NCI-H226 (cell line): ENCODE data around the gene TFRC.
A peak's percentile ranks its signal among the peaks of the same experiment; 100 is the strongest.
"Not testable (repeated sequence)": the region's sequence is repeated elsewhere in the genome, so short reads cannot be mapped to it uniquely, and the experiment has no call there.

Experiments used
- DNase-seq: peaks from one replicate; pipeline ENCODE4 v3.0.0-alpha.2; 2015

The TFRC gene

GRCh38 chr3:196081002-196081833 lies 672 bp downstream of the TFRC start:
- DNase-seq = no peak

DNA sequence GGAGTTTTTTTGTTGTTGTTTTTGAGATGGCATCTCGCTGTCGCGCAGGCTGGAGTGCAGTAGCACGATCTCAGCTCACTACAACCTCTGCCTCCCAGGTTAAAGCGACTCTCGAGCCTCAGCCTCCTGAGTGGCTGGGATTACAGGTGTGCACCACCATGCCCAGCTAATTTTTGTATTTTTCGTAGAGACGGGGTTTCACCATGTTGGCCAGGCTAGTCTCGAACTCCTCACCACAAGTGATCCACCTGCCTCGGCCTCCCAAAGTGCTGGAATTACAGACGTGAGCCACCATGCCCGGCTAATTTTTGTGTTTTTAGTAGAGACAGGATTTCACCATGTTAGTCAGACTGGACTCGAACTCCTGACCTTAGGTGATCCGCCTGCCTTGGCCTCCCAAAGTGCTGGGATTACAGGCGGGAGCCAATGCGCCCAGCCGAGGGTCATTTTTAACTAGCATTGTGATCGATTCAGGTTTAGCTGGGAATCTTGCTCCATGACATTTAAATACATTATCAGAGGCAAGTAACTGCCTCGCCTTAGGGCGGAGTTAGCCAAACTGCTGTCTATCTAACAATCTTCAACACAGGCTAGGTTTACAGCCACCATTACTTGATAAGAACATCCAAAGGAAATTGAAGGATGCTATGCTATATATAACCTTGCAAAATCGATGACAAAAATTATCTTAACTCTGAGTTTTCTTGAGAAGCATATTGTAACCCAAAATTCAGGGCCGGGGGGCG lies 1.6 kb downstream of the TFRC start:
- not testable (repeated sequence) for DNase-seq

DNA sequence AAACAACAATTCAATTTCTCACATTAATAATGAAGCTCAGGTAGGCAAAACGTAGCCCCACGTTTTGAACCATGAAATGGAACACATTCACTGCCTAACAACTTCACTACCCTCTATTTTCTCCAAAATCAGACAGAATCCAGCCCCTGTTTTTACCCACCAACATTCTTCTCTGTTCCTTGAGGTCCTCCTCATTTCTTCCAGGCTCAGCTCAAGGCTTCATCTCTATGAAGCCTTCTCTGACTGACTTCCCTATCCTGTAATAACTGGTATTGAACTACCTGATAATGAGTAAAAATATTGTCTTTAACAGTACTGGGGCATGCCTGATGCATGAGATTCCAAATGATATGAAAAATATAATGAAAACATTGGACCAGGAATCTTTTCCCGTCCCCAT lies 2.2 kb downstream of the TFRC start:
- DNase-seq = no peak

GRCh38 chr3:196075013-196075412 lies 6.9 kb downstream of the TFRC start:
- DNase-seq = no peak

DNA sequence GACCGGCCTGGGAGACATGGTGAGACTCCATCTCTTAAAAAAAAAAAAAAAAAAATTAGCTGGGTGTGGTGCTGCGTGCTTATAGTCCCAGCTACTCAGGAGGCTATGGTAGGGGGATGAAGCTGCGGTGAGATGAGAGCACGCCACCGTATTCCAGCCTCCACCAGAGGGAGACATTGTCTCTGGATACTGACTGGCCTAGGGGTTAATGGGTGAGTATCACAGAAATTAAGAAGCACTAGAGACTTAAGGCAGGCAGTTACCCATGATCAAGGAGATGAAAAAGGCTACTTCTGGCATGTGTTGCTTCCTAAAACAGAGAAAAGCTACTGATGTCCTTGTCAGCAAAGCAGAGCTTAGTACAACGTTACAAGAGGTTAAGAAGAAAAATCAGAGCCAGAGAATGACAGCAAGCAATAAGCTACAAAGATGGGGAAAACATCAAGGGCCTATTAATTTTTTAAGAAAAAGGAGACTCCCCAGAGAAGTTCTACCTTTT lies 8.6 kb downstream of the TFRC start:
- DNase-seq = peak; percentile 8

DNA sequence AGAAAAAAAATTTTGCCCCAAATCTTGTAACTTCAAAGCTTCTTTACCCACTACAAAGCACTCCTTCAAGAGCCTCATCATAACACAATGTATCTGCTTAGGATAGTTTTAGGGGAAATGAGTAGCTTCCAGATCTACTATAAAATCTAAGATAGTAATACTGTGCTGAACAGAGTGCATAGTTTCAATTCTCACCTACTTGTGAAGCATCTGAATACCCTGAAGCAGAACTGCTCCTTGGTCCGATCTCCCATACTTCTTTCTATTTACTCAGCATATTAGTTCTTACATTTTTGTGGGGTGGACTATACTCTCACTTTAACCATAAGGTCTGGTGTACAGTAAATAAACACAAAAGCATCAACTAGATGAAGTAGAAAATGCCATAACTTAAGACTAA lies 9.6 kb downstream of the TFRC start:
- DNase-seq = no peak

DNA sequence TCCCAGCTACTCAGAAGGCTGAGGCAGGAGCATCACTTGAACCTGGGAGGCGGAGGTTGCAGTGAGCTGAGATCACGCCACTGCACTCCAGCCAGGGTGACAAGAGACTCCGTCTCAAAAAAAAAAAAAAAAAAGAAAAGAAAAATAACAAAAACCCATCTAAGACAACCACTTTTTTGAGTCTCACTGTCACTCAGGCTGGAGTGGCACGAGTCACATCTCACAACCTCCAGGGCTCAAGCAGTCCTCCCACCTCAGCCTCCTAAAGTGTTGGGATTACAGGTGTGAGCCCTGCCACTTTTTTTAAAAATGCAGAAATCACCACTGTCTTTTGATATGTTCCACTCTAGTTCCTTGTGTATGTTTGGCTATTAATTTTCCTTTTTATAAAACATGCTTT lies 13.1 kb downstream of the TFRC start:
- DNase-seq = not testable (repeated sequence)

DNA sequence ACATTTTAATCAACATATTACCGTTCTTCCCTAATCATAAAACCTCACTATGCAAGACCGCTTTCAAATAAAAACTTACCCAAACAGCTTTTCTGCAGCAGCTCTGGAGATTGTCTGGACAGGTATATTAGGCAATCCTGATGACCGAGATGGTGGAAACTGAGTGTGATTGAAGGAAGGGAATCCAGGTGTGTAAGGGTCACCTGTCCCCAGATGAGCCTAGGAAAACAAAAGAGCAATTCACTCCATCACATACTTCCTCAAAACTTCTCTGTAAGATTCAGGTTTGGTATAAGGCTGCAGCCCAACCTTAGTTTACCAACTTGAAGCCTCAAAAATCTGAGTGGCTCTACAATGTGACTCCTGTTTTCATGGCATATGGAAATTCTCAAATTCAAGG lies 14.5 kb downstream of the TFRC start:
- no peak for DNase-seq

DNA sequence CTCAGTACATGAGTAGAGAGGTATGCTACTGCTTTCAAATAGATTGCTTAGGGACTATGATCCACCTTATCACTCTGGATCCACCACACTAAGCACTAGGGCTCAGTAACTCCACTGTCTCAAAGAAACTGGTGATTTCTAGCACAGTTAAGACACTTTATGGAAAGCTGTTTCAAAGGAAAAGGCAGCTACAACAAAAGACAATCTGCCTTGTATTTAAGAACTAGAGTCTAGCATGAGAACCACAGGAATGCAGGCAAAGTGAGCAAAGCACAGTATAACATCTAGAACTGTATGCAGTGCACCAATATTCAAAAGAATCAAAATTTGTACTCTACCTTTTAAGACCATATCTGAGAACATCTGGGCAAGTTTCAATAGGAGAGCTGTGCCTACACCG lies 17.9 kb downstream of the TFRC start:
- DNase-seq = no peak

DNA sequence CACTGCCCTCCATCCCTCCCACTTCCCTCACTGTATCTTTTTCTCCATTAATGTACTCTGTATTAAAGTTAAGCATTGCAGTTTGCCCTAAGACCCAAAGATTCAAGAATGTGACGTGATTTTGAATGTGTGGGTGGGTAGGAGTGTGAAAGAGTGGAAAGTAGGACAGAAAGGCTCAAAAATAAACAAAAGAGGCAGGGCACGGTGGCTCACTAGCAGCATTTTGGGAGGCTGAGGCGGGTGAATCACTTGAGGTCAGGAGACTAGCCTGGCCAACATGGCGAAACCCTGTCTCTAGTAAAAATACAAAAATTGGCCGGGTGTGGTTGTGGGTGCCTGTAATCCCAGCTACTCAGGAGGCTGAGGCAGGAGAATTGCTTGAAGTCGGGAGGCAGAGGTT lies 18.4 kb downstream of the TFRC start:
- no peak for DNase-seq

GRCh38 chr3:196063049-196063448 lies 18.8 kb downstream of the TFRC start:
- DNase-seq = no peak

- no peak for DNase-seq
These were observed 21.1 kb downstream of the TFRC start for GRCh38 chr3:196060834-196061233.

DNA sequence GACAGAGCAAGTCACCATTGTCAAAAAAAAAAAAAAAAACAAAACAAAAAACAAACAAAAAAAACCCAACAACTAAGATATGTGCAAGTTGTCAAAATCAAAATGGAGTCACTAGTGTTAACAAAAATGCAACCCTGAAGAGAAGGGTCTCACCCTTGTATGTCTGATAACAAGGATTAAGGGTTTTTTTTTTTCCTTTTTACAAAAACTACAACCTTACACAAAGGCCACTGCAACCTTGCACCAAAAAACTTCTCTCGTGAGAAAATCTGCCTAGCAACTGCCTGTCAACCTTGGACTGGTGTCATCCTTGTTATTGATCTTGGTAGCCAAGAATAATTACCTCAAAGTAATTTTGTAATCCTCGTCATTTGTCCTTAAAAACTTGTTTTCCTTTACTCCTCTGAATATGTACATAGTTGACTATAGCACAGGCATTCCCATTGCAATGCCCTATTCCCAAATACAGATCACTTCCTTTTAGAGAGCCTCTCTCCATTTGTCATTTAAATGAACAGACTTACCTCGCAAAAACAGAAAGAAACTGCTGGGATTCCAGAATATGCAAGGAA lies 24.0 kb downstream of the TFRC start:
- no peak for DNase-seq

DNA sequence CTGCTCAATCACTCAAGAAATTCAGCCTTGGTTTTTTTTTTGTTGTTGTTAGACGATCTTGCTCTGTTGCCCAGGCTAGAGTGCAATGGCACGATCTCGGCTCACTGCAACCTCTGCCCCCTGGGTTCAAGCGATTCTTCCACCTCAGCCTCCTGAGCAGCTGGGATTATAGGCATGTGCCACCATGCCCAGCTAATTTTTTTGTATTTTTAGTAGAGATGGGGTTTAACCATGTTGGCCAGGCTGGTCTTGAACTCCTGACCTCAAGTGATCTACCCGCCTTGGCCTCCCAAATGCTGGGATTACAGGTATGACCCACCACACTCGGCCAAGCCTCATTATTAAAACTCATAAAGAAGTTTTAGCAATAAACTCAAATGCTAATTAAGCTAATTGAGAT lies 25.5 kb downstream of the TFRC start:
- not testable (repeated sequence) for DNase-seq

- DNase-seq = no peak
These were observed 26.1 kb downstream of the TFRC start for GRCh38 chr3:196055683-196056270.

- no peak for DNase-seq
These were observed 26.6 kb downstream of the TFRC start for GRCh38 chr3:196055240-196055639.

GRCh38 chr3:196054661-196055060 lies 27.2 kb downstream of the TFRC start:
- no peak for DNase-seq

- no peak for DNase-seq
These were observed 28.4 kb downstream of the TFRC start for GRCh38 chr3:196053487-196053886.

- DNase-seq = no peak
These were observed 30.4 kb downstream of the TFRC start for GRCh38 chr3:196051282-196052076.

DNA sequence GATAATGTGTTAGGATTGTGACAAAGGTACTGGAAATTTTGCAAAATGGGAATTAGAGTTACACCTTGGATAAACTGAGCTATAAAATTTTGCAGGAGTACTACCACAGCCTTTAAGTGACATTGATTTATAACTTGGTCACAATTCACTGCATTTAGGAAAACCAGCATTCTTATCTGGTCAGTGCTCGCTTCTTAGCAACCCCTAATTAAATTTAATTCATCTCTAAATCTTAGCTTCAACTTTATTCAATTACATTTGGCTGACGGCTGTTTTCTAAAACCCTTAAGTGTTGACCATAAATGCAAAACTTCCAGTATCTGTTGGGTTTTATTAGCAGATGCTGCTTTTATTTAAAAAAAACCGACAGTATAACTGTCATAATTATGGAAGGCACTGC lies 31.3 kb downstream of the TFRC start:
- DNase-seq = no peak

GRCh38 chr3:196049653-196050052 lies 32.2 kb downstream of the TFRC start:
- no peak for DNase-seq

DNA sequence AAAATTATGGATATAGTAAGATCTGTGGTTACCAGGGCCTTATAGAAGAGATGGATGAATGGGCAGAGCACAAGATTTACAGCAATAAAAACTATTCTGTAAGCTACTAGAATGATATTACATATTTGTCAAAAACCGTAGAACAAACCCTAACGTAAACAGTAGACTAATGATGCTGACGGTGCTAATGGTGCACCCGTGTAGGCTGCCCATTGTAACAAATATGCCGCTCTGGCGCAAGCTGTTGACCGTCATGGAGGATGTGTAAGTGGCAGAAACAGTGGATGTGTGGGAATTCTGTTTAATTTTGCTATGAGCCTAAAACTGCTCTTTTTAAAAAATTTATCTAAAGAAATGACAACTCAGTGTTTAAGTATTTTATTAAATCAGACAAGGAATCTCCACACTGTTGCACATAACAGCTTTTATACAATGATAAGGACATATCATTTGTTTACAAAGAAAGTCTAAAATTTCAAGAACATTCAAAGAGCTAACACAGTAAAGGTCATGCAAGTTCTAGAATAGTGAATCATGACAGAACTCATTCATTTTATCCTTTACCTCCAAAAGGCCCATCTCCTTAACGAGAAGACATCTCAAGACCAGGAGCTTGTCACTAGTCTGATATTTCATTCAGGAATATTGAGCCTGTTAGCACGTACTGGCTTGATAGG lies 32.8 kb downstream of the TFRC start:
- no peak for DNase-seq
